Tibial artery (tissue), 4 donors: ENCODE results near the gene TBC1D30.

ENCODE experiments used
- DNase-seq, 2 donors: peaks; one replicate each; pipeline ENCODE4 v3.0.0-alpha.2; 2019
- H3K27ac ChIP-seq, 2 donors: fragments of 200-600 bp; sonication (generic) in 1 of 2; 1 replicate in 1 of 2; 2 replicates in 1 of 2; pipeline ENCODE4 v1.5.1; 2018 to 2019; ENCODE audit warnings: mild to moderate bottlenecking in 1 of 2
- H3K27me3 ChIP-seq, 2 donors: fragments of 200-600 bp; sonication (generic) in 1 of 2; one replicate each; pipeline versions ENCODE4 v1.5.1 to v1.6.0; 2016 to 2019
- H3K36me3 ChIP-seq, 3 donors: fragments of 200-600 bp; sonication (generic) in 2 of 3; one replicate each; pipeline ENCODE4 v1.5.1; 2016 to 2019; ENCODE audit warnings: mild to moderate bottlenecking in 2 of 3
- H3K4me1 ChIP-seq, 4 donors: fragments of 200-600 bp; sonication (generic) in 2 of 4; 1 replicate in 3 of 4; 2 replicates in 1 of 4; pipeline ENCODE4 v1.5.1; 2016 to 2019
- H3K4me3 ChIP-seq, 2 donors: fragments of 200-600 bp; sonication (generic) in 1 of 2; 1 replicate in 1 of 2; 2 replicates in 1 of 2; pipeline ENCODE4 v1.5.1; 2018 to 2019; ENCODE audit warnings: mild to moderate bottlenecking in 2 of 2
- H3K9me3 ChIP-seq, 3 donors: fragments of 200-600 bp; sonication (generic) in 1 of 3; one replicate each; pipeline ENCODE4 v1.5.1; 2016 to 2019
- intact Hi-C: fragments of 100-400 bp; cut with DNase I; formaldehyde crosslinking; loops from one replicate; pipeline ENCODE4 v1.15.0; 2023; ENCODE audit warnings: low total_unique reads
- TF ChIP-seq, protein P1 (sequence below), 2 experiments: fragments of 200-600 bp in 1 of 2; fragments of 450-650 bp in 1 of 2; IDR thresholded peaks; one replicate each; pipeline ENCODE4 v1.5.1; 2017 to 2019; ENCODE audit warnings: antibody characterized with exemption in 2 of 2, mild to moderate bottlenecking in 1 of 2, moderate library complexity in 1 of 2

The TBC1D30 gene

DNA sequence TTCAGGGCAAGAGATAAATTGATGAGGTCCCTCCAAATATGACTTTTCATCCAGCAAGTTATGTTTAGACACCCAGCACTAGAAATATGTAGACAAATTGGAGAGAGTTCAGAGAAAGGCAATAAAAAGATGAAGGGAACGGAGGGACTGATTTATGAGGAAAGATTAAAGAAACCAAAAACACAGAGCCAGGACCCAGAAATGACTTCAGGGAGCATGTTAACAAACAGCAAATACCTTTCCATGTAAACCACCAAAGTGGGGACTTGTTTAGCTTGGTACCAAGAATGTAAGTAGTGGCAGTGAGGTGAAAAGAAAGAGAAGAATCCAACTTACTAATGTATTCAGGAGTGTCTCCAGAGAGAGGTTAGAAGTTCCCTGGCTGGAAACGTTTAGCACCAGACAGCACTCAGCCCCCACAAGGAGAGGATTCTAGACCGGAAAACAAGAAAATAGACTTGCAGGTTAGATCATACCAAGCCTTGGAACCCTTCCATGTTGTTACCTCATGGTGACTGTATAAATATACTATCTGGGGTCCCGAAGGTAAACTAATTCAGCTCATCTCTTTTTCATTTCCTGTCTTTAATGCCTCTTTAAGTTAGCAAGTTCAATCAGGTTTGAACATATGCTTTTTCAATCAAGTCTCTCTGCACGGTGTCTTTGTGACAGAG is 79.2 kb downstream of the TBC1D30 start:
- H3K4me1 ChIP-seq: no peaks in the 10 kb centered on the region
- DNase-seq: no peak
- no peaks in the 10 kb centered on the region for H3K36me3 ChIP-seq

DNA sequence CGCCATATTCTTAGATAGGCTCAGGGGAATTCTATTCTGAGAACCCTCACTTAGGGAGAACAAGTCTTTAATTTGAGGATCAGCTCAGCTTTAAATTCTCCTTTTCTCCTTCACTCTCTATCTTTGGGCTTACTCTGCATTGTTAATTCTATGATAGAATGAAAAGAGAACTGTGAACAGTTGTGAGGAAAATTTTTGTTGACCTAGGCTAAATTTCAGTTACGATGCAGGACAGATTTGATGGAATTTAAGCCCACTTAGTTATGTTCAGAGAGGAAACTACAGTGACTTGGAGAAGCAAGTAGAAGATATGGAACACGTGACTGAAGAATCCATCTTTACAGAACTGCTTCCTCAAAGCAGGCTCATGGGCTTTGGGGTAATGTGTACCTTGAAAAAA is 82.7 kb downstream of the TBC1D30 start:
- Histone ChIP-seq H3K4me1 (peaks cover 0 to 13% (median 3%) of the 10 kb centered on the region in 4 donors), H3K4me3 (no peak overlapping the region), H3K36me3 (no peaks in the 10 kb centered on the region), H3K9me3 (no peaks in the 10 kb centered on the region), H3K27ac (no peak overlapping the region), H3K27me3 (no peaks in the 10 kb centered on the region)
- intact Hi-C loops: no loop called here
- TF ChIP-seq, protein P1, sequence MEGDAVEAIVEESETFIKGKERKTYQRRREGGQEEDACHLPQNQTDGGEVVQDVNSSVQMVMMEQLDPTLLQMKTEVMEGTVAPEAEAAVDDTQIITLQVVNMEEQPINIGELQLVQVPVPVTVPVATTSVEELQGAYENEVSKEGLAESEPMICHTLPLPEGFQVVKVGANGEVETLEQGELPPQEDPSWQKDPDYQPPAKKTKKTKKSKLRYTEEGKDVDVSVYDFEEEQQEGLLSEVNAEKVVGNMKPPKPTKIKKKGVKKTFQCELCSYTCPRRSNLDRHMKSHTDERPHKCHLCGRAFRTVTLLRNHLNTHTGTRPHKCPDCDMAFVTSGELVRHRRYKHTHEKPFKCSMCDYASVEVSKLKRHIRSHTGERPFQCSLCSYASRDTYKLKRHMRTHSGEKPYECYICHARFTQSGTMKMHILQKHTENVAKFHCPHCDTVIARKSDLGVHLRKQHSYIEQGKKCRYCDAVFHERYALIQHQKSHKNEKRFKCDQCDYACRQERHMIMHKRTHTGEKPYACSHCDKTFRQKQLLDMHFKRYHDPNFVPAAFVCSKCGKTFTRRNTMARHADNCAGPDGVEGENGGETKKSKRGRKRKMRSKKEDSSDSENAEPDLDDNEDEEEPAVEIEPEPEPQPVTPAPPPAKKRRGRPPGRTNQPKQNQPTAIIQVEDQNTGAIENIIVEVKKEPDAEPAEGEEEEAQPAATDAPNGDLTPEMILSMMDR (IDR thresholded peaks at IDR 0.05): no peak
- DNase-seq: no peak

More for the DNA sequence above, 79.2 kb downstream of the TBC1D30 start:
- H3K9me3 ChIP-seq: no peaks in the 10 kb centered on the region
- no peaks in the 10 kb centered on the region for H3K27me3 ChIP-seq
- H3K4me3 ChIP-seq: no peak overlapping the region
- TF ChIP-seq, protein P1 (IDR thresholded peaks at IDR 0.05): no peak
- intact Hi-C loops: no loop called here
- H3K27ac ChIP-seq: no peak overlapping the region

DNA sequence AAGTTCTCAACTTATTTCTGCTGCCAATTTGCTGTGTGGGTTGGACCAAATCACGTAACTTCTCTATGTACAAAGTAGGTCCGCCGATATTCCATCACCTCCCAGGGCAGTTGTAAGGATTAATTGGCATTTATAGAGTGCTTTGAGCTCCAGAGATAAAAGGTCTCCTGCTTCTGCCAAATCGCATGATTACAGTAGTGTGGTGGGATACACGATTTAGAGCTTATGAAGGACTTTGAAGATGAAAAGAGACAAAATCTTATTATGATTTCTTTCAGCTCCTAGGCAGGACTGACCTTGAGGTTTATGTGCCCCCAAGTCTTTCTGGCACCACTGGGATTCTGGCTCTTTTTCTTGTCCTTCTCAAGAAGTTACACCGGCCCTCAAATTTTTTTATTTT is 84.7 kb downstream of the TBC1D30 start:
- no peak overlapping the region for H3K4me3 ChIP-seq
- intact Hi-C loops: no loop called here
- no peaks in the 10 kb centered on the region for H3K36me3 ChIP-seq
- H3K4me1 ChIP-seq: peaks cover 0 to 30% (median 7%) of the 10 kb centered on the region in 4 donors
- TF ChIP-seq, protein P1 (IDR thresholded peaks at IDR 0.05): no peak
- DNase-seq: no peak
- no peak overlapping the region for H3K27ac ChIP-seq
- H3K27me3 ChIP-seq: no peaks in the 10 kb centered on the region
- H3K9me3 ChIP-seq: no peaks in the 10 kb centered on the region

DNA sequence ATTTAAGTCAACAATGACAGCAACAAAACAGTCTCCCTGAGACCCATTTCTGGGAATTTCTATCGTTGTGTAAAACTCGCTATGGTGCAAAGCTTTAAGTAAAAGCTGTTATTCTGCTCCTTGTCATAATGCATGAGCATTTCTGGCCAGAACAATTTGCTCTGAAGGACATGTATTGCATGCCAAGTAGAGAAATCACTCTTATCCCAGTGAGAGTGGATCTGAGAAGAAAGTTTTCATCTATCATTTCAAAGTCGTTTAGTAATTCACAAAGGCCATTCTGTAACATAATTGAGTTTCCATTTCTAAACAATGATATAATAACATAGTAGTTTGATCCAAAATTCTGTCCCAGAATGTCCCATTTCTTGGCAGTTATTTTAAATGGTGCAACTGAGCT is 86.6 kb downstream of the TBC1D30 start:
- TF ChIP-seq, protein P1 (IDR thresholded peaks at IDR 0.05): no peak
- no peak for DNase-seq
- H3K27ac ChIP-seq: no peak overlapping the region
- intact Hi-C loops: no loop called here
- H3K4me3 ChIP-seq: no peak overlapping the region
- H3K36me3 ChIP-seq: no peaks in the 10 kb centered on the region
- H3K9me3 ChIP-seq: no peaks in the 10 kb centered on the region
- H3K4me1 ChIP-seq: peaks cover 0 to 30% (median 7%) of the 10 kb centered on the region in 4 donors
- no peaks in the 10 kb centered on the region for H3K27me3 ChIP-seq

DNA sequence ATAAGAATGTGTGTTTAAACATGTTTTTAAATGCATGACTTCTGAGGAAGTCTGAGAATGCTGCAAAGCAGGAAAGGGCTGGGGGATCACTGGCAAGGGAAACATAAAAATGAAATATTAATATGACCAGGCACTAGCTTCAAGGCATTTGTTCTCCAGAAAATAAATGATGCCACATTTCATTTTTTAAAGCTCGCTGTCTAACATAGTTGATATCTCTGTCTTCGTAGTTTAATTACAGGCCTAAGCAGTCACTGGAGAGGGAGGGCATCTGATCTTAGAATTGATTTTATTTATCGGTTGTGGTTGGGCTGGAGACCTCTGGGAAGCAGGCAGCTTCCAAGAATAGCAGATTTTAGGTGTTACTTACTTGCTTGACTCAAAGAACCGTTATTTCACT is 87.5 kb downstream of the TBC1D30 start:
- DNase-seq: no peak
- TF ChIP-seq, protein P1 (IDR thresholded peaks at IDR 0.05): no peak
- no peaks in the 10 kb centered on the region for H3K27me3 ChIP-seq
- no peaks in the 10 kb centered on the region for H3K9me3 ChIP-seq
- H3K36me3 ChIP-seq: no peaks in the 10 kb centered on the region
- H3K4me3 ChIP-seq: no peak overlapping the region
- intact Hi-C loops: no loop called here
- H3K4me1 ChIP-seq: peaks cover 0 to 30% (median 7%) of the 10 kb centered on the region in 4 donors
- H3K27ac ChIP-seq: no peak overlapping the region
